GM18499 (cell line): Measurements from ENCODE around the gene ARID1B.

Experiments
- ATAC-seq: cut with Tn5 transposase; IDR thresholded peaks from one replicate; pipeline ENCODE4 v1.9.1; 2021; ENCODE audit warnings: moderate number of reproducible peaks; ENCODE audit not compliant: insufficient read depth, unreplicated experiment

Gene ARID1B

GRCh38 chr6:156822747-156823206 is 45.6 kb downstream of the ARID1B start:
- no peak for ATAC-seq

DNA sequence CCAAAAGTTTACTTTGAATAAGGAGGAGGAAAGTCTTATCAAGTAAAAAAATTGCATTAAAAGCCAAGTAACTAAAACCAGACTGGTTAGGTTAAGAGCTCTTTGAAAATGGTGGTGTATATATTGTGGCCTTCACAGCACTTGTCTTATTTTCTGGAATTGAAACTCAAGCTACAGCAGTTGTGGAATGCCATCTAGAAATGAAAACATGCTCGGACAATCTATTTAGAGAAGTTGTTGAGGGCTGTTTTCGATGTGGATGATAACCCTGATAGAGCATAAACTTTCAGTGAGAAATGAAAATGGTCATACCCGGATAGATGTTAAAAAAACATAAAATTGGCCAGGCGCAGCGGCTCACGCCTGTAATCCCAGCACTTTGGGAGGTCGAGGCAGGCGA is 47.0 kb downstream of the ARID1B start:
- no peak for ATAC-seq

DNA sequence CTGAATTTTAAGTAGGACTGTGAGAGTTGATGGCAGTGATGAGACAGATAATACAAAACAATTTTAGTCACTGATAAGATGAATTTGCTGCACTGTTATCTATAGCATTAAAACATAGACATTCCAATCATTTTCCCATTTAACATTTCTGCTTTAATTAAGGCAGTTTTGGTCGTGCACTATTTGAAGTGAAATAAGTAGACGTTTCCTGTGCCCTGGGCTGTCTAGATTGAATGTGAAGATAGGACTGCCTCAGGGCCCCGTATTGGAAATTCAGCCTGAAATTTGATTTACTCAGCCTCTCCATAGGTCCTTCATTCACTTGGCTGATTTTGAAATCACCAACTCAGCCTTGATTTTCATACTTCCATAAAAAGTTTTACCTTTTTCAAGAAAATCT is 48.3 kb downstream of the ARID1B start:
- no peak for ATAC-seq

DNA sequence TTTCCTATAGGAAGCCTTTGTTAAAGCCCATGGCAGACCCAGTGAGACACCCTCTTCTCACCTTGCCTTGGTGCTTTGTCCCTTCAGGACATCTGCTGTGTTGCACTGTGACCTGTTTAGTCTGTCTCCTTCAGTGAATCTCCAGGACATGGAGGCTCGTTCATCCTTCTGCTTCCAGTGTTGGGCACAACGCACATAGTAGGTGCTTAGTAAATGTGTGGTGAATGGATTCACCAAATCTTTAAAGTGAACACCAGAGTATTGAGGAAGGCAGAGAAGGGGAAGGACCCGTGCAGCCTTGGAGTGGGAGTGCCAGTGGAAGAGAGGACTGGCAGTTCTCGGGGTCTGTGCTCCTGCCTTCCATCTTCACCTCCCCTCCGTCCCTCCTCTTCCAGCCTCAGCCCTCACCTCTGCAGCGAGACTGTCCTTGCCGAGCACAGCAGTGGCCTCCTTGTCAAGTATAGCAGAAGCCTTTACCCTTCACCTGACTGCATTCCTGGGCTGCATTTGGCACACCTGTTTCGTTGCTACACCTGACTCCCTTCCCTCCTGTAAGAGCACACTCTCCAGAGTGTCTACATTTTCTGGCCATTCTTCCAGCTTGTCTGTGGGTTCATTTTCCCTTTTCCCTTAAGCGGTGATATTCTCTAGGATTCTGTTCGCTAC is 49.2 kb downstream of the ARID1B start:
- no peak for ATAC-seq

- ATAC-seq: no peak
Observed at GRCh38 chr6:156827382-156827781, 50.2 kb downstream of the ARID1B start.

- no peak for ATAC-seq
Observed at GRCh38 chr6:156828280-156828703, 51.1 kb downstream of the ARID1B start.

- ATAC-seq: no peak
Observed at GRCh38 chr6:156830126-156830525, 52.9 kb downstream of the ARID1B start.

DNA sequence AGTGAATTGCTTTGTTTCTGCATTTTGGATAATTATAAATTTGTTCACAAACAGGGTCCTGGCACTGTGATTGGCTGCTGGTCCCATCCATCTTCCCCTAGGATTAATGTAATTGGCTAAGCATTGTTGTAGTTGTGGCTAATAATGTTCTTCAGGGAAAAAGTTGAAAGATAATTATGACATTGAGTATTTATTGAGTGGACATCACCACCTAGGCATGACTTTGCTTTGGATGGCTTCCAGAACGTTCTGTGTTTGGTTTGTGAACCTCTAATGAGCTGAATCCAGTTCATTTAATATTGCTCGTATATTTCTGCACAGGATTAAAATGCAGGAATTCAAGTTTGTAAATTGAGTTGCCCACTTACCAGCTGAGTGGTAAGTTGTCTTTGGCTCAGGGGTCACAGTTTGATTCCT is 55.1 kb downstream of the ARID1B start:
- no peak for ATAC-seq

GRCh38 chr6:156832669-156833068 is 55.5 kb downstream of the ARID1B start:
- no peak for ATAC-seq

- no peak for ATAC-seq
Observed at GRCh38 chr6:156833755-156834154, 56.6 kb downstream of the ARID1B start.

DNA sequence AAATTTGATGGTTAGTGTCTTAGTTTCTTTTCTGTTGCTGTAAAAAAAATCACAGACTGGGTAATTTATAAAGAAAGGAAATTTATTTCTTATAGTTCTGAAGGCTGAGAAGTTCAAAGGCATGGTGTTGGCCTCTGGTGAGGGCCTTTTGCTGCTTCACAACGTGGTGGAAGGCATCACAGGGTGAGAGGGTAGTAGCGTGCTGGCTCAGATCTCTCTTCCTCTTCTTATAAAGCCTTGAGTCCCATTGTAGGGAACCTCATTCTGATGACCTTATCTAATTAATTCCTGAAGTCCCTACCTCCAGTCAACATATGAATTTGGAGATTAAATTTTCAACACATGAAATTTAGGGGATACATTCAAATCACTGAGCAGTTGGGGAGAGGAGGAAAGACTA is 62.0 kb downstream of the ARID1B start:
- no peak for ATAC-seq

DNA sequence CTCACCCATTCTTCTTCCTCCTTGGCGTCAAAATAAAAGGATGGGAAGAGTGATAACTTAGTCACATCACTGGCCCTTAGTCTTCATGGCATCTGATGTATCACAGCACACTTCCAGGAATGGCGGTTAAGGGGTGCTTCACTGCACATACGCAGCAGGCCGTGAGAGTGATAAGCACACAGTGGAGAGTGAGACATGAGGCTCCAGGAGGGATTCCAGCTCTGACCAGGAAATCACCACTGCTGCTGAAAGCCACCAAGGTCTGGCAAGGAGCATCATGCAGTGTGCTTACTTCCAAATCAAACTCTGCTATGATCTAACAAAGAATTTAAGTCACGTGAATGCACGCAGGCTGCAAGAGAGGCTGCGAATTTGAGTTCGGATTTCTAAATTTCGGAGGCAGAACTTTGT is 62.4 kb downstream of the ARID1B start:
- ATAC-seq: no peak

- no peak for ATAC-seq
Observed at GRCh38 chr6:156840136-156840535, 63.0 kb downstream of the ARID1B start.

GRCh38 chr6:156840606-156841005 is 63.4 kb downstream of the ARID1B start:
- ATAC-seq: no peak

DNA sequence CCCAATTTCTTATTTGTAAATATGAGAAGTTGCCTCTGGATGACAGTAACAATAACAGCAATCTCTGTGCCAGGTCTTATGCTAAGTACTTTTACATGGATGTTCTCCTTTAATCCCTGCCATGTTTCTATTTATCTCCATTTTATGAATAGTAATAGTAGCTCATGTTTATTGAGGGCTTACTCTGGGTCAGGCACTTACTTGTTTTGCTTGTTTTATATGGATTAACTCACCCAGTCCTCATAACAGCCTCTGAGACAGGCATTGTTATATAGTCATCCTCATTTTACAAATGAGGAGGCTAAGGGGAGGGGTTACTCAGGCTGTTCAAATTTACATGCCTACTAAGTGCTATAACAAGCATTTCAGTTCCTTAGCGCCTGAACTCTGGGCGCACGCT is 64.3 kb downstream of the ARID1B start:
- ATAC-seq: no peak

DNA sequence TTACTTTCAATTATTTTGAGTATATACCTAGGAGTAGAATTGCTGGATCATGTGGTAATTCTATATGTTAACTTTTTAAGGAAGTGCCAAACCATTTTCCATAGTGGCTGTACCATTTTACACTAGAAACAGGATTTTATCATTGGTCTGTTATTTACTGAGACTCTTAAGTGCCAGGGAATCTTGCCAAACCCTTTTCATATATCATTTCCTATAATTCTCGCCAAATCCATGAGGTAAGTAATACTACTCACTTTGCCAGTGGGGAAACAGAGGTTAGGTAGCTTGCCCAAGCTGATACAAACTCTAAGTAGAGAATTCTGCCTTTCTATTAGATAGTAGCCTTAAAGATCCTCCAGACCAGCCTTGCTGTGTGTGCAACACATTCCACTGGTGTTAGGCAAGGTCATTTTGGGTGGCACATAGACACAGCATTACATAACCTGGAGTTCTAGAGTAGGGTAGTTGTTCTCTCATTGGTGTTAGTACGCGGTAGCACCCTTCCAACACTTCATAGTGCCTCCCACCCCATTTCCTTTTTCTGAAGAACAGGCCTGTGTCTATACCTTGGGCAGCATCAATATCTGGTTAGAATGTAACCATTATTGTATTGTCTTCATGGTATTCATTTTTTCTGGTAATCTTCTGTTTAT is 65.5 kb downstream of the ARID1B start:
- ATAC-seq: no peak

DNA sequence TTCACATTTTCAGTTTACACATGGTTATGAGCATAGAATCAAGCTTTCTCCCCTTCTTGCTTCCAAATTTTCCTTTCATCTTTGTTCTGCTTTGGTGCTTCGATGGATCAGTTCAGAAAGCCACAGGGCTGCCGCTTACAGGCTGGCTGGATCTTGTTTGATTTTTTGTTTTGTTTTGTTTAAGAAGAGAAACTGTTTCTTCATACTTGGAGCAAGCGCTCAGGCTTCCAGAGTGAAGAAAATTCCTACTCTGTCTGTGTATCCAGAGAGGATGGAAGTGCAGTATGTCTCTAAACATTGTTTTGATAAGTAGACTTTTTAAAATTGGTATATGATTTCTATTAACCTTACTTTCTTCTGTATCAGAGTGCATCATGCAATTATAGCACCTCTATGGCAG is 66.9 kb downstream of the ARID1B start:
- no peak for ATAC-seq

DNA sequence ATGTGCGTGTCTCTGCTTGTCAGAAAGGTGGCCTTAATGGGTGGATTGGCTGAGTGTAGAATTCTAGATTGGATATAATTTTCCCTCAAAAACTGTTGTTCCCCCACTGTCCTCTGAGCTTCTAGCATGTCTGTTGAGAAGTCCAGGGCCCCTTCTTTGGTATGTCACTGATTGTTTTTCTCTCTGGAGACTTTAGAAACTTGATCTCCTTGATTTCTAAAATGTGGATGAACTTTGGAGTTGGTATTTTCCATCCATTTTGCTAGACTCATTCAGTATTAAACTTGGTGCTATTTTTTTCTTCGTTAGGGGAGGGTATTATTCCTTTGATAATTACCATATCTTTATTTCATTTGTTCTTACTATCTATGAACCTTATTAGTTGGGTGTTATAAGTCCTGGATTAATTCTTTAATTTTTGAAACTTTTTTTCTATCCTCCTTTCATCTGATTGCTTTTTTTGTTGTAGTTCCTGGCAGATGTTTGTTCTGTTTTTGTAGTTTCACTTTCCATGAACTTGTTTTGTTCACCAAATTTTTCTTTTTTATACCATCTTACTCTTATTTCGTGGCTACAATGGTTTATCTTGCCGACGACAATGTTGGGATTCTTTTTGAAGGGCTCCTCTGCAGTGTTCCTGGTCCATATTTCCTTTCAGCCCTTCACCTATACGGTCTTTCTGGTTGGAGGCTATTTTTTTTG is 68.4 kb downstream of the ARID1B start:
- no peak for ATAC-seq

DNA sequence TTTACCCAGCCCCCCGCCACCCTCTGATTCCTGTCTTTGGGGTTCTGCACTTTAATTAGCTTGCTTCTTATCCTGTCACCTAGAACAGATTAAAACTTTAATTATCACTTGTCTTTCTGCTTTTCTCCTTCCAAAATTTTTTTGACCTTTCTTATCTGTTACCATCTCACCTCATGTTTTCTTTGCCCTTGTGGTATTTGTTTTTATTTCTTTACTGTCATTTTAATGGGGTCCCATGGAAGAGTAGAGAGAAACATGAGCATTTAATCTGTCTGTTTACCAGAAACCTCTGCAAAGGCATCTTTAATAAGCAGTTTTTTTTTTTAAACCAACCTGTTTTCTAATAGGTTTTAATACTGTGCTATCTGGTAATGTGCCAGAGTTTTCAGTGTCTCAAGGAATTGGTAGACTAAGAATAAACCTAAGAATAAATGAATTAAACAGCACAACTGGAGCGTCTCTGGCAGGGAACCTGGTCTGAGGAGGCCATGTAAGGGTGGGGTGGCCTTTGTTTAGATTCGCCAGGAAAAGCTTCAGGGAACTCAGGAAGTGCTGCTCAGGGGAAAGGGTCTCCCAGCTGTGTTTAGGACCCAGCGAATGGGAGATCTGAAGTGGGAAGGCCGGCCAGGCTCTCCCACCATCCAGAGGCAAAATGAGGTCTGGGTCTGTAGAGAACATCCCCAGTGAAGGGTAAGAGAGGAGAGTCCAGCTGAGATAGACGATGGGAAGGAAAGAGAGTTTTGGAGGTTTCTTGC is 69.8 kb downstream of the ARID1B start:
- no peak for ATAC-seq

- no peak for ATAC-seq
Observed at GRCh38 chr6:156848123-156848522, 70.9 kb downstream of the ARID1B start.

- ATAC-seq: no peak
Observed at GRCh38 chr6:156848533-156848932, 71.4 kb downstream of the ARID1B start.
